ENCODE data around the gene GRIN3A.

GRIN3A gene

GRCh38 chr9:101705135-101705661 is 33.2 kb downstream of the GRIN3A start:
- DNase-seq (ENCODE audit: low spot score) = no peak

GRCh38 chr9:101702257-101702656 is 36.2 kb downstream of the GRIN3A start:
- DNase-seq (ENCODE audit: low spot score) = no peak

- no peak for DNase-seq (ENCODE audit: low spot score)
These were observed 44.7 kb downstream of the GRIN3A start for GRCh38 chr9:101693546-101694336.

GRCh38 chr9:101691657-101692056 is 46.8 kb downstream of the GRIN3A start:
- no peak for DNase-seq (ENCODE audit: low spot score)

- DNase-seq (ENCODE audit: low spot score) = no peak
These were observed 49.4 kb downstream of the GRIN3A start for GRCh38 chr9:101689039-101689438.

GRCh38 chr9:101684665-101685064 is 53.8 kb downstream of the GRIN3A start:
- no peak for DNase-seq (ENCODE audit: low spot score)

- DNase-seq (ENCODE audit: low spot score) = no peak
These were observed 55.2 kb downstream of the GRIN3A start for GRCh38 chr9:101683236-101683635.

- DNase-seq (ENCODE audit: low spot score) = no peak
These were observed 60.6 kb downstream of the GRIN3A start for GRCh38 chr9:101677861-101678260.

GRCh38 chr9:101675341-101675740 is 63.1 kb downstream of the GRIN3A start:
- no peak for DNase-seq (ENCODE audit: low spot score)

GRCh38 chr9:101674165-101674564 is 64.3 kb downstream of the GRIN3A start:
- no peak for DNase-seq (ENCODE audit: low spot score)

GRCh38 chr9:101673642-101674041 is 64.8 kb downstream of the GRIN3A start:
- DNase-seq (ENCODE audit: low spot score) = no peak

- no peak for DNase-seq (ENCODE audit: low spot score)
These were observed 66.9 kb downstream of the GRIN3A start for GRCh38 chr9:101671567-101671966.

- DNase-seq (ENCODE audit: low spot score) = no peak
These were observed 70.0 kb downstream of the GRIN3A start for GRCh38 chr9:101668421-101668820.

- no peak for DNase-seq (ENCODE audit: low spot score)
These were observed 74.0 kb downstream of the GRIN3A start for GRCh38 chr9:101664453-101664852.

- no peak for DNase-seq (ENCODE audit: low spot score)
These were observed 85.8 kb downstream of the GRIN3A start for GRCh38 chr9:101652601-101653175.

GRCh38 chr9:101650142-101650541 is 88.3 kb downstream of the GRIN3A start:
- no peak for DNase-seq (ENCODE audit: low spot score)

GRCh38 chr9:101648493-101648892 is 90.0 kb downstream of the GRIN3A start:
- no peak for DNase-seq (ENCODE audit: low spot score)

- DNase-seq (ENCODE audit: low spot score) = no peak
These were observed 98.4 kb downstream of the GRIN3A start for GRCh38 chr9:101639785-101640665.

- no peak for DNase-seq (ENCODE audit: low spot score)
These were observed 99.1 kb downstream of the GRIN3A start for GRCh38 chr9:101639311-101639710.

GRCh38 chr9:101636247-101636646 is 102.2 kb downstream of the GRIN3A start:
- DNase-seq (ENCODE audit: low spot score) = no peak

- DNase-seq (ENCODE audit: low spot score) = no peak
These were observed 103.0 kb downstream of the GRIN3A start for GRCh38 chr9:101635473-101635872.

GRCh38 chr9:101634741-101635409 is 103.6 kb downstream of the GRIN3A start:
- DNase-seq (ENCODE audit: low spot score) = no peak

All from AG08396 (cell line).